HL-60 (cell line): ENCODE data around the gene BARX1.

Experiments used
- DNase-seq, 2 experiments: peaks; one replicate each; pipeline ENCODE4 v3.0.0-alpha.2; 2010 to 2020; ENCODE audit warnings: low read depth in 1 of 2, low spot score in 1 of 2
- H3K27ac ChIP-seq: fragments of 250-450 bp; sonication (Bioruptor Pico); replicated peaks from 2 replicates; pipeline ENCODE4 v1.5.1; 2020; ENCODE audit warnings: mild to moderate bottlenecking, moderate library complexity
- H3K27me3 ChIP-seq: fragments of 250-450 bp; sonication (Bioruptor Pico); 2 replicates; pipeline ENCODE4 v1.5.1; 2021; ENCODE audit warnings: mild to moderate bottlenecking, moderate library complexity; ENCODE audit not compliant: insufficient read depth, poor library complexity, severe bottlenecking
- H3K4me3 ChIP-seq: replicated peaks from 2 replicates; pipeline ENCODE4 v1.5.1; 2011; ENCODE audit warnings: mild to moderate bottlenecking, control low read depth, low read length; ENCODE audit not compliant: insufficient read depth
- CTCF ChIP-seq: IDR thresholded peaks from one replicate; pipeline ENCODE4 v1.5.1; 2011; ENCODE audit warnings: low read length, control low read depth, inconsistent platforms; ENCODE audit not compliant: insufficient read depth
- GABPA ChIP-seq: IDR thresholded peaks from 2 replicates; pipeline ENCODE4 v1.6.1; 2012; ENCODE audit warnings: low read depth
- POLR2AphosphoS5 ChIP-seq: IDR thresholded peaks from 2 replicates; pipeline ENCODE4 v1.6.1; 2012; ENCODE audit warnings: low read depth
- SPI1 ChIP-seq: IDR thresholded peaks from 2 replicates; pipeline ENCODE4 v1.6.1; 2012; ENCODE audit warnings: low read depth, mild to moderate bottlenecking, borderline replicate concordance
- TF ChIP-seq, protein P1 (sequence below): IDR thresholded peaks from 2 replicates; pipeline ENCODE4 v1.6.1; 2012; ENCODE audit warnings: low read depth; ENCODE audit not compliant: insufficient replicate concordance

Gene BARX1

DNA sequence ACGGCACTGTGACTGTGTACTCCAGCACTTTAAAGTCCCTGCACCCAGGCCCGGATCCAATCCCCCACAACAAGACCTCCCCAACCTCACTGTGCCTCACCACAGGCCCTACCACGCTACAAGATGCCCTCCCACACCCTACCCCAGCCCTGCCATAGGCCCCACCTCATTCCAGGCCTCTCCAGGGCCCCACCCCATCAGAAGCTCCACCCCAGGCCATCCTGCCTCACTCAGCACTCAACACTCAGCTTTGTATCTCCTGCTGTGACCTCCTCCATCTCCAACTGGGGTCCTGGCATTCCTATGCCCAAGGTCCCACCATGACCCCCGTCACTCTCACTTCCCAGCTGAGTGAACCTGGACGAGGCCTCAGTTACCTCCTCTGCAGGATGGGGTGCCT, 38.8 kb downstream of the BARX1 start:
- Histone ChIP-seq H3K27me3 (no peaks in the 10 kb centered on the region), H3K27ac (no peak overlapping the region), H3K4me3 (no peak overlapping the region)
- TF ChIP-seq GABPA (no peak), POLR2AphosphoS5 (no peak), SPI1 (no peak), CTCF (no peak)
- TF ChIP-seq, protein P1, sequence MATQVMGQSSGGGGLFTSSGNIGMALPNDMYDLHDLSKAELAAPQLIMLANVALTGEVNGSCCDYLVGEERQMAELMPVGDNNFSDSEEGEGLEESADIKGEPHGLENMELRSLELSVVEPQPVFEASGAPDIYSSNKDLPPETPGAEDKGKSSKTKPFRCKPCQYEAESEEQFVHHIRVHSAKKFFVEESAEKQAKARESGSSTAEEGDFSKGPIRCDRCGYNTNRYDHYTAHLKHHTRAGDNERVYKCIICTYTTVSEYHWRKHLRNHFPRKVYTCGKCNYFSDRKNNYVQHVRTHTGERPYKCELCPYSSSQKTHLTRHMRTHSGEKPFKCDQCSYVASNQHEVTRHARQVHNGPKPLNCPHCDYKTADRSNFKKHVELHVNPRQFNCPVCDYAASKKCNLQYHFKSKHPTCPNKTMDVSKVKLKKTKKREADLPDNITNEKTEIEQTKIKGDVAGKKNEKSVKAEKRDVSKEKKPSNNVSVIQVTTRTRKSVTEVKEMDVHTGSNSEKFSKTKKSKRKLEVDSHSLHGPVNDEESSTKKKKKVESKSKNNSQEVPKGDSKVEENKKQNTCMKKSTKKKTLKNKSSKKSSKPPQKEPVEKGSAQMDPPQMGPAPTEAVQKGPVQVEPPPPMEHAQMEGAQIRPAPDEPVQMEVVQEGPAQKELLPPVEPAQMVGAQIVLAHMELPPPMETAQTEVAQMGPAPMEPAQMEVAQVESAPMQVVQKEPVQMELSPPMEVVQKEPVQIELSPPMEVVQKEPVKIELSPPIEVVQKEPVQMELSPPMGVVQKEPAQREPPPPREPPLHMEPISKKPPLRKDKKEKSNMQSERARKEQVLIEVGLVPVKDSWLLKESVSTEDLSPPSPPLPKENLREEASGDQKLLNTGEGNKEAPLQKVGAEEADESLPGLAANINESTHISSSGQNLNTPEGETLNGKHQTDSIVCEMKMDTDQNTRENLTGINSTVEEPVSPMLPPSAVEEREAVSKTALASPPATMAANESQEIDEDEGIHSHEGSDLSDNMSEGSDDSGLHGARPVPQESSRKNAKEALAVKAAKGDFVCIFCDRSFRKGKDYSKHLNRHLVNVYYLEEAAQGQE, result no peak
- no peak for DNase-seq

DNA sequence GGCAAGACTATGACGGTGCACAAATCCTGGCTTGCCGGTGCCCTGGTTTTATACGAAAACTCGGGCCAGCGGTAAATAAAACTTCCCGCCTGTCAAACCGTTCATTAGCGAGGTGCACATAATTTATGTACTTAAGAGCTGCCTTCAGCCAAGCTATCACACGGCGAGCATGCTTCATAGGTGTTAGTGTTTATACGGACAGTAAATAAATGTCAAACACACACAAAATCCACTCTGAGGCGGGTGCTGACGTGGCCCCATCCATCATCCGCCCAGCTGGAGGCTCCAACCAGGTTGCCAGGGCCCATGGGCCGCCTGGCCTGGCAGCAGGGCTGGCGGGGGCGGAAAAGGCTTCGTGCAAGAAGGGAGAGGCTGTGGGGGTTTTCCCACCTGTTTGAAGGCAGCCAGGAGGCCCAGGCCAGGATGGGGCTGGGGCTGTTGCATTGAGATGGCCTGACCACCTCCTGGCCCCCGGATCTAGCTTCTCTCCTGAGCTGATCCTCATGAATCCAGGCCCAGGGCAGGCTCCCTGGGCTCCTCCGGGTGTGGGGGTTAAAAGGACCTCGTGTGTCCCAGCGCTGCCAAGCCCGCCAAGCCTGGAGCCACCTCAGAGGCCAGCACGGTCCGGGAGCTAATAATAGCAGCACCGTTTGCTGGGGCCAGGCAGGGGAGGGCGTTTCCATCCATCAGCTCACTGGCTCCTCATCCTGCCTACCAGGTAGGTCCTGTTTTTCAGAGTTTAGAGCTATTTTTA, 43.2 kb downstream of the BARX1 start:
- DNase-seq, result no peak
- TF ChIP-seq POLR2AphosphoS5, result no peak
- TF ChIP-seq, protein P1, result no peak
- no peak for TF ChIP-seq SPI1
- no peak for TF ChIP-seq CTCF
- TF ChIP-seq GABPA, result no peak
- Histone ChIP-seq H3K27me3 (peaks cover 6% of the 10 kb centered on the region), H3K4me3 (no peak overlapping the region), H3K27ac (no peak overlapping the region)

DNA sequence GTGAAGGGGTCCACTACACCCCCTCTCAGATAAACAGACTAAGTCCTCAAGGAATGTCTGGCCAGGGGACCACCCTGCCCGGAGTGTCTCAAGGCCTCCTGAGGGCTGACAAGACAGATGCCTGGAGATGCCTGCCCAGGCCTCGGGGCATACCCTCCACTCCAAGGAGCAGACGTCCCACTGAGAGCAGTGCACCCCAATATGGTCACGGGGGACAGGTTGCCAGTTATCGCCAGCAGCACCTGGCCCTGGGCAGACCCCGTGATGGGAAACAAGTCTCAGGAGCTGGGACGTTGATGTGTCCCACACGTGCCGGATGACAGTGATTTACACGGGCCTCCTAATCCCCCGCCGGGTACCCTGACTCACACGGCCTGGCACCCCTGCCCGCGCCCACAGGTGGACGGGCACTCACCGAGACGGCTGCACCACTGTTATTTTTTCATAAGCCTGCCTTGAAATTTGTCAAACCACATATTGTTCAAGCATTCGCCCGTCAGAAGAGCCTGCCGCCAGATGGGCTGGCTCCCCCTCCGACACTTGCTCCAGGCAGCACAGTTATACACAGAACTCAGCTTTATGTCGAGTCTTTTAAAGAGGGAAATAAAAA, 43.9 kb downstream of the BARX1 start:
- no peak for DNase-seq
- Histone ChIP-seq H3K4me3 (no peak overlapping the region), H3K27ac (no peak overlapping the region), H3K27me3 (peaks cover 6% of the 10 kb centered on the region)
- TF ChIP-seq, protein P1, result no peak
- TF ChIP-seq POLR2AphosphoS5 (no peak), CTCF (no peak), SPI1 (no peak), GABPA (no peak)
